ENCODE data around the gene LRRN4CL.
A peak's percentile ranks its signal among the peaks of the same experiment; 100 is the strongest.
"Not testable (repeated sequence)": the region's sequence is repeated elsewhere in the genome, so short reads cannot be mapped to it uniquely, and the experiment has no call there.

Gene LRRN4CL

DNA sequence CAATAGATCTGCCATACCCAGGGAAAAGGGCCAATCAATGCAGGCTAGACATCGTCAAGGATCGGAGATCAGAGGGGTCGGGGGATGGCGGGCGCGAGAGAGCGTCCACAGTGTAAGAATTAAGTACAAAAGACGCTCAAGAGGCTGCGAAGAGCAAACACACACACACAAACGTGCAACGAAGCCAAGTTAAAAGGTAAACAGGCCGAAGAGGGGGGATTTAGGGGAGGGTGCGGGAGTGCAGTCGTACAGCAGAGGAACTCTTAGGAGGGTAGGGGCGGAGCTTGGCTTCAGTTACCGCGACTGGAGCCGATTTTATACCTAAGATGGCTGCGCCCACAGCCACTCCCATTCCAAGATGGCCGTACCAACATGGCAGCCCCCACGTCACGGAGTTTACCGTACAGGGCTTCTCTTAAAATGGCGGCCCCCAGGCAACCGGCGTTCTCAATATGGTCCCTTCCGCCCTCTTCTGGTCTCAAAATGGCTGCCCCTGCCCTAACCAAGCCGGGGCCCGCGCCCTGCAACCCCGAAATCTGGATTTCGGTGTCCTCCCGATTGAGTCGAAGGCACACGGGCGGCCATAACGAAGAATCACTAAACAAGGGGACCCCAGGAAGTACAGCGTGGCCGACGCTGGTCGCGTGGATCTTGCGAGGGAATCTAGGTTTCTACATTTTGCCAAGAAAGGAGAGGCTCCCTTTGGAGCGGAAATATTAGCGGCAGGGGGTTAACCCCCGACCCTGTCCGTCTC, 20.1 kb upstream of the LRRN4CL start:
- peak; percentile 99 for DNase-seq

DNA sequence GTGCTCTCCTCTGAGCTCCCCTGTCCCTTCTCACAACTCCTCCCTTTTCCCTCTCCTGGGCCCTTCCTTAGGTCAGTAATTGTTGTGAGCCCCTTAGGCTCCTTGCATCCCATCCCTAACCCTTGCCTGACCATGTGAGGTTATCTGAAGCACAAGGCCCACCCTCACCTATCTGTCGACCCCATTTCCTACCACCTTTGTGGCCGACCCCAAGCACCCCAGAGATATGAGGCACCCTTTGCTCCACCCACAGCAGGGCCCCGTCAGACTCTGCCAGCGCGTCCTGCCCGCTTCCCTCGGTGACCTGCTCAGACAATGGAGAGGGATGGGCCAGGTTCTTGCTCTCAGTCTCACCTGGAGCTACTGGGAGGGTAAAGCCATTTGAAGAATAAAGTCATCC, 19.5 kb upstream of the LRRN4CL start:
- DNase-seq = peak; percentile 59

DNA sequence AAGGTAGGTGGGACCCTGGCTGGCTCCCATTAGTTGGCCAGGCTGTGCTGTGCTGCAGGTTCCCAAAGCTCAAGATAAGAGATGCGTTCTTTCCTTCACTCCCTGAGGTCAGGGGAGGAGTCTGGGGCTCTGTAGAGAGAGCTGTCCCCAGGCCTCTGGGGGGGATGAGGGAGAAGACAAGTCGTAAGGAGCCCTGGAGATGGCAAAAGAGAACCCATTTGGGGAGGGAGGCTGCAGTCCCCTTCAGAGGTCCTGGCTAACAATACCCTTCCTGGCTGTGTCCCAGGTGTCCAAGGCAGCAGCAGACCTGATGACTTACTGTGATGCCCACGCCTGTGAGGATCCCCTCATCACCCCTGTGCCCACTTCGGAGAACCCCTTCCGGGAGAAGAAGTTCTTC, 19.1 kb upstream of the LRRN4CL start:
- DNase-seq = no peak

DNA sequence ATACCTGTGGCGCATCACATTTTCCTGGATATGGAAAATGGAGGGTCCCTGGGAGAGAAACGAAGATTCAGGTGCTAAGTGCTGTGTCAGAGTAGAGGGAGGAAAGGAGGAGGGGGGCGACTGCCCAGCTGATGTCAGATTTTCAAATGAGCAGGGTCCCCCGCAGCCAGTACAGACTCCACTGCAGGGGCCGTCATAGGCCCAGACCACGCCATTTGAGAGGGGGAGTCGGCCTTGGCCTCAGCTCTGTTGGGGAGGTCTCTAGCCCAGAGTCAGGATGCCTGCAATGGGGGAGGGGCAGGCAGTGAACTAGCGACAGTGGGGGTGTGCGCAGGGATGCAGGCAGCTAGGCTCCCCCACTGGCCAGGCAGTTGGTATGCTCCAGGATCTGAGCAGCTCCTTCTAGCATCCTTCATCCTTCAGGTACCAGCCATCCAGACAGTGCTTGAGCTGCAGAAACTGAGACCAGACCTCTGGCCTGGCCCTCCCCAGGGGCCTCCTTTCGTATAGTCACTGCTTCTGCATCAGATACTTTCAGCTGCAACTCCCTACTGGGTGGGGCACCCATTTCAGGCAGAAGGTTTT, 18.0 kb upstream of the LRRN4CL start, which contains the start of the genes BSCL2 and GNG3:
Gene BSCL2, minus strand, starts transcription at position 148 of the 585 bp plus-strand sequence. CDS start 229 bp downstream, outside the sequence.
Gene GNG3, plus strand, starts transcription at position 400 of the 585 bp plus-strand sequence. CDS start 620 bp downstream, outside the sequence.
- no peak for DNase-seq

DNA sequence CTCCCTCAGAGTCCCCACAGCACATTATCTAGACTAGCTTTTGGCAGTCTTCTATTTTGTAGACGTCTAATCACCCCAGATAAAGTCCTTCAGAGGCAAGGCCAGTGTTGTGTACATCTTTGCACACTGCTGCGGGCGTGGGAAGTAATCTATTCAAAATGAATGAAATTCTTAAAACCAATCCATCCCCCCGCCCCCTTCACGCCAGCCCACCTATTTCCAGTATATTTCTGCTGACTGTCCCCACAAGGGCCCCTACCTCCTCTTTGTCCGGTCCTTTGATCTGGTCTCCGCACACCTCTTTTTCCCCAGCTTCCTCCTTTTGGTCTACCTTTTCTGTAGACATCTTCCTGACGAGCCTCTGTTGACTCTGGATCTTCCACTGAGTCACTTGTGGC, 17.5 kb upstream of the LRRN4CL start:
- DNase-seq = no peak

DNA sequence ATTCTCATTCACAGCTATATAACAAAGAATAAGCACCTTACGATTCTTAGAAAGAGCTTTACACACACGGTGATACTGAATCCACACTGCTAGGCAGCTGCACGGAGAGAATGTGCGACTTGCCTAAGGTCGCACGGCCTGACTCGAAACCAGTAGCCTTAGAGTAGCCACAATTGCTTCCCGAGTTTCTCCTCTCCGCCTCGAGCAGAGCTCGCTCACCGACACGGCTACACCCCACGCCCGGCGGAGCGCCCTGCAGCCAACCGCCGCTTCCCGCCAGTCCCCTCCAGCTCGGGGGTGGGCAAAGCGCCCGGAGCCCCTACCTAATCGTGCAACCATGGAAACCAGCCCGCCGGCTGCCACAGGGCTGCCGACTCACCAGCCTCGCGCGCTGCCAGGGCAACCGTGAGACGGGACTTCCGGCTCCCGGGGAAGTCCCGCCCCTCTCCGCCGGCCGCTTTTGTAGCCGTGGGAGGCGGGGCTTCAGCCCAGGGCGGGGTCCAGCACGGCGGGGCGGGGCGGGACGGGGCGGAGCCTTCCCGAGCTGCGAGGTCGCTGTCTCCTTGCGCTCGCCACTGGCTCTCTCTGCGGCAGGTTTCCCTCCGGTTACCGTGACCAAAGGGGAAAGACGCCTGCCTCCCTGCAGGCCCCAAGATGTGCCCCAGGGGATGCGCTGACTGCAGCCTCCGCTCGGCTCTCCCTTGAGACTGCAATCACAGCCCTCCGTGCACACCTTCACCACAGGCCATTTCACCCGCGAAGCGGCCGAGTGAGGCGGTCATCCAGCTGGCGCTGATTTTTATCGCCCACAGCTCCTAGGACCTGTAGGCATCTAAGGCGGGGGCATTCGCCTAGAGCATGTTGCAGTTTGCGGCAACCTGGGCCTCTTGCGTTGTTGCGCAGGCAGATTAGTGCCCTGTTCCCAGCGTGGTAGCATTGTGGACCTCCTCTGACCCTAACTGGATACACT, 16.8 kb upstream of the LRRN4CL start:
- peak; percentile 94 for DNase-seq

- no peak for DNase-seq
These were observed 16.1 kb upstream of the LRRN4CL start for GRCh38 chr11:62705413-62705812.

DNA sequence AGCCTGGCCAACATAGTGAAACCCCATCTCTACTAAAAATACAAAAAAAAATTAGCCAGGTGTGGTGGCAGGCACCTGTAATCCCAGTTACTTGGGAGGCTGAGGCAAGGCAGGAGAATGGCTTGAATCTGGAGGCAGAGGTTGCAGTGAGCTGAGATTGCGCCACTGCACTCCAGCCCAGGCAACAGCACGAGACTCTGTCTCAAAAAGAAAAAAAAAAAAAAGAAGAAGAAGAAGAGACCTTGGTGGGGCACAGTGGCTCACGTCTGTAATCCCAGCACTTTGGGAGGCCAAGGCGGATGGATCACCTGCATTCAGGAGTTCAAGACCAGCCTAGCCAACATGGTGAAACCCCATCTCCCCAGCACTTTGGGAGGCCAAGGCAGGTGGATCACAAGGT, 14.6 kb upstream of the LRRN4CL start:
- not testable (repeated sequence) for DNase-seq

GRCh38 chr11:62702246-62702645, 12.9 kb upstream of the LRRN4CL start:
- DNase-seq = no peak

- DNase-seq = peak; percentile 82
These were observed 5.3 kb upstream of the LRRN4CL start for GRCh38 chr11:62694455-62695167.

DNA sequence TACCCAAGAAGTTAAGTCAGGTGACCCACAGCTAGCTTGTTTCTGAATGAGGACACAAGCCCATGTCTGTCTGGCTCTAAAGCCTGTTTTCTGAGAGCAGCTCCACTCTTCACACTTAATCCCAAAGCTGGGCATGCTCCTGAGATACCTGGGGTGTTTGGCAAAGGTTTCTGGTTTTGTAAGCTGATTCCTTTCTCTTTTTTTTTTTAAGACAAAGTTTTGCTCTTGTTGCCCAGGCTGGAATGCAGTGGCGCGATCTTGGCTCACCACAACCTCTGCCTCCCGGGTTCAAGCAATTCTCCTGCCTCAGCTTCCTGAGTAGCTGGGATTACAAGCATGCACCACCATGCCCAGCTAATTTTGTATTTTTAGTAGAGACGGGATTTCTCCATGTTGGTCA, 4.3 kb upstream of the LRRN4CL start:
- not testable (repeated sequence) for DNase-seq

DNA sequence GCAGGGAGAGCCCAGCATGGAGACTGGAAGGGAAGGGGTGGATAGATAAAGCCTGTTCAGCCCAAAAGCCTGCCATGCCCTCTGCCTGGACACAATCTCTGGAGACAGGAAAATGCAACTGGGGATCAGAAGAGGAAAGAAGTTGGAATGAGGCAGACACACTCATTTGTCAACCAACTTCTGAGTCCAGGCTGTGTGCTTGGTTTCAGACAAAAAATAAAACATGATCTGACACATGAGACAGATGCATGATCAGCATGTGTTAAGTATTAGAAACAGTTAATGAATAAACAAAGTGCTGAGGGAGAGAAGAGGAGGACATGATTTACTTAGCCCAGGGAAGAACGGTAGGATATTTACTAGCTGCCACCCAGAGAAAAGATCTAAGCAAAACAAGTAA, 839 bp downstream of the LRRN4CL start:
- no peak for DNase-seq

GRCh38 chr11:62687508-62688396, 1.6 kb downstream of the LRRN4CL start:
- no peak for DNase-seq

DNA sequence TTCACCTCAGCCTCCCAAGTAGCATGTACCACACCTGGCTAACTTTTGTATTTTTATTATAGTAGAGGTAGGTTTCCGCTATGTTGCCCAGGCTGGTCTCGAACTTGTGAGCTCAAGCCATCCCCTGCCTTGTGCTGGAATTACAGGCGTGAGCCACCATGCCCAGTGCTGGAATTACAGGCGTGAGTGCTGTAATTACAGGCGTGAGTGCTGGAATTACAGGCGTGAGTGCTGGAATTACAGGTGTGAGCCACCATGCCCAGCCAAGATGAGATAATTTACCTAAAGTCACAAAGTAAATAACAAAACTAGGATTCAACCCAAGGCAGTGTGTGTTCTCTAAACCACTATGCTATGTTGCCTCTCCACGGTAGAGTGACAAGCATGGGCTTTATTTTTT, 6.8 kb downstream of the LRRN4CL start:
- no peak for DNase-seq

DNA sequence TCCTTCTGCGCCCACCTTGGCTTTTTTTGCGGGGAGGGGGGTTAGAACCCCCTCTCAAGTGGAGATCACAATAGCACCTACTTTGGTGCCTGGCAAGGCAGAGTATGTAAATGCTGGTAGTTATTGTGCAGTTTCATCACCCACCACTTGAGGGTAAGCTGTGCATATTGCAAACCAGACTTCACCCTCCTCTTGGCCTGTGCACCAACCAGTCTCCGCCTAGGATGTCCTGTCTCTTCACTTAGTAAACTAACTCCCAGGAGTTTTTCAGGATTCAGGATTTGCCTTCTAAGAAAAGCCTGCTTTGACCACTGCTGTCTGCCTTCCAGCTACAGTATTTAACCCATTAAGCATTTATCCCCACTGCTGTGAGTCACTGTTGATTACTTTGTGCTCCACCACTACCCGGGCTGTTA, 8.5 kb downstream of the LRRN4CL start:
- peak; percentile 65 for DNase-seq

DNA sequence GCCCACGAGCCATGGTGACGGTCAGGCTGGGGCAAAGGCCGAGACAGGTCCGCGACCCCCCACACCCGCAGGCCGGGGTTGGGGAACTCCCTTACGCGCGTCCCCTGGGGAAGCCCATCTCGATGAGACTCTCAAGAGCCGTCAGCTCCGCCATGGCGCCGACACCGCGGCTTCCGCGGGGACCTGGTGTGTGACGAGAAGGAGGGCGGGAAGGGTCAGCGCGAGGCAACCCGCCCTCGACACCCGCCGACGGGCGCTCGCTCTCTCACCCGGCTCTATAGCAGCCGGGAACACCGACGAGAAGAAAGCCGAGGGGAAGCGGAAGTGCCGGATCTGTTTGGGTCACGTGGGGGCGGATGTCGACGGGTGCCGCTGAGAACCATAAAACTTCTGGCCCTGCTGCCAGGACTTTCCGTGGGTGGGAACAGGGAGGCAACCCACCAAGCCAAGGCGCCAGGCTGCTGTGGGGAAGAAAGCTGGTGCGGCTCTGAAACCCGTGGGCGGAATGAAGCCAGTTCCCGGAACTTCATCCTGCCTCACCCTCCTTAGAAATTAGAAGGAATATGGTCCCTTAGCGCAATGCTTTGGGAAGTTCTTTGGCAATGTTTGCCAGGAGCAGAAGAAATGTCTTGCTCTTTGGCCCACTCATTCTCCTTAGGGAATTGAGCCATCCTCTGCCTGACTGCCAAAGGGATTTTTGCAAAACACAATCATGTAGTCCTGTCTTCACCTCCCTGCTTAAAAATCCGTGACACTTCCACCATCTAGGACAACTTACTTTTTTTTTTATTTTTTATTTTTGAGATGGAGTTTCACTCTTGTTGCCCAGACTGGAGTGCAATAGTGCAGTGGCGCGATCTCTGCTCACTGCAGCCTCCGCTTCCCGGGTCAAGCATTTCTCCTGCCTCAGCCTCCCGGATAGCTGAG, 10.3 kb downstream of the LRRN4CL start, which contains the start of gene UBXN1:
Gene UBXN1, minus strand, starts transcription at position 304 of the 927 bp plus-strand sequence. Its CDS starts 150 bp downstream, at position 154.
- DNase-seq = peak; percentile 88

GRCh38 chr11:62678433-62678769, 10.9 kb downstream of the LRRN4CL start:
- no peak for DNase-seq

- DNase-seq = no peak
These were observed 11.6 kb downstream of the LRRN4CL start for GRCh38 chr11:62677714-62678113.

- DNase-seq = no peak
These were observed 12.2 kb downstream of the LRRN4CL start for GRCh38 chr11:62677156-62677555.

DNA sequence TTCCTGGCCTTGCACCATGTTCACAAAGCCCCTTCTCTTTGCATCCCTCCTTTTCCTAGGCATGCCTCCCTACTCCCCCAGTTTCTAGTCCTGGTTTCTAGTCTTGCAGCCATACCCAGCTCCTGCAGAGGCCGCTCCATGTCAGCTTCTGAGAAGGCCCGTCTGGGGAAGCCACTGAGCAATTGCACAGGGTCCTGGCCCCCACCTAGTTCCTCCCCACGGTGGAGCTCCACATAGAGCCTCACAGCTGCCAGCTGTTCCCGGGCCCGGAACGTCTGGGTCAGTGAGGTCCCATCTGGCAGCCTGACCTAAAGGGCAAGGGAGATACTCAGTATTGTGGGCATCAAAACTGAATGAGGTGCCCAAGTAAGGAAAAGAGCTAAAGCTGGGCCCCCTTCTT, 12.6 kb downstream of the LRRN4CL start:
- no peak for DNase-seq
